Ishikawa (cell line): Measurements from ENCODE around the gene OCSTAMP.

Experiments used
- EP300 ChIP-seq: IDR thresholded peaks from 2 replicates; pipeline ENCODE4 v1.6.1; 2012; ENCODE audit warnings: borderline replicate concordance
- USF1 ChIP-seq: IDR thresholded peaks from 2 replicates; pipeline ENCODE4 v1.6.1; 2012

- TF ChIP-seq EP300: no peak
- TF ChIP-seq USF1: no peak
Observed at GRCh38 chr20:46520540-46520939, 29.9 kb downstream of the OCSTAMP start.
